GM18951 (cell line): ENCODE data around the gene DDOST.

Experiments
- POLR2A ChIP-seq: IDR thresholded peaks from 4 replicates; pipeline ENCODE4 v1.6.1; 2011; ENCODE audit warnings: mild to moderate bottlenecking; ENCODE audit not compliant: insufficient read length, insufficient read depth; ENCODE audit errors: extremely low read depth
- in situ Hi-C: fragments of 300-500 bp; cut with MboI; formaldehyde crosslinking; loops from one replicate; pipeline ENCODE4 v1.12.0; 2022; ENCODE audit warnings: low sequenced_read_pairs, mixed read lengths, inconsistent platforms; ENCODE audit not compliant: unreplicated experiment

DDOST gene

GRCh38 chr1:20641975-20642374 is 19.2 kb downstream of the DDOST start:
- TF ChIP-seq POLR2A = no peak

GRCh38 chr1:20640183-20640597 is 21.0 kb downstream of the DDOST start:
- in situ Hi-C loops = loop anchor here (10.0 kb wide), 1 partner anchor 115 kb away; no protein-coding TSS in a partner anchor
- TF ChIP-seq POLR2A = no peak

More at GRCh38 chr1:20641975-20642374, 19.2 kb downstream of the DDOST start:
- in situ Hi-C loops = loop anchor here (10.0 kb wide), 1 partner anchor 117 kb away; no protein-coding TSS in a partner anchor

- TF ChIP-seq POLR2A = no peak
- in situ Hi-C loops = no loop called here
These were observed 24.3 kb downstream of the DDOST start for GRCh38 chr1:20636785-20637347.

- in situ Hi-C loops = no loop called here
- no peak for TF ChIP-seq POLR2A
These were observed 26.5 kb downstream of the DDOST start for GRCh38 chr1:20634594-20635084.

GRCh38 chr1:20634065-20634593 is 27.0 kb downstream of the DDOST start:
- in situ Hi-C loops = no loop called here
- TF ChIP-seq POLR2A = no peak

- peak; percentile 32 for TF ChIP-seq POLR2A
These were observed 27.7 kb downstream of the DDOST start, which contains the start of gene PINK1 for GRCh38 chr1:20633190-20634064. Gene PINK1 (plus strand): TSS chr1:20633458. CDS start chr1:20633549, 91 bp downstream.

GRCh38 chr1:20632386-20632785 is 28.8 kb downstream of the DDOST start:
- TF ChIP-seq POLR2A = no peak
- in situ Hi-C loops = no loop called here

More at GRCh38 chr1:20633190-20634064, 27.7 kb downstream of the DDOST start, which contains the start of gene PINK1:
- in situ Hi-C loops = no loop called here

- in situ Hi-C loops = no loop called here
- no peak for TF ChIP-seq POLR2A
These were observed 30.4 kb downstream of the DDOST start for GRCh38 chr1:20630729-20631128.

GRCh38 chr1:20626524-20626923 is 34.6 kb downstream of the DDOST start:
- in situ Hi-C loops = no loop called here
- no peak for TF ChIP-seq POLR2A

GRCh38 chr1:20626098-20626427 is 35.1 kb downstream of the DDOST start:
- no peak for TF ChIP-seq POLR2A
- in situ Hi-C loops = no loop called here

- in situ Hi-C loops = no loop called here
- TF ChIP-seq POLR2A = no peak
These were observed 35.7 kb downstream of the DDOST start for GRCh38 chr1:20625176-20626097.

- in situ Hi-C loops = no loop called here
These were observed 36.5 kb downstream of the DDOST start for GRCh38 chr1:20624709-20625108.

GRCh38 chr1:20621012-20621411 is 40.2 kb downstream of the DDOST start:
- in situ Hi-C loops = no loop called here
- no peak for TF ChIP-seq POLR2A

More at GRCh38 chr1:20624709-20625108, 36.5 kb downstream of the DDOST start:
- no peak for TF ChIP-seq POLR2A

GRCh38 chr1:20619999-20620398 is 41.2 kb downstream of the DDOST start:
- TF ChIP-seq POLR2A = no peak
- in situ Hi-C loops = no loop called here
